ENCODE results near the gene CDK6. TPM values are rescaled to one million over a fixed set of nuclear protein-coding genes. Genes with fewer than 3 reads are reported as not detected.
"Not testable (repeated sequence)": the region's sequence is repeated elsewhere in the genome, so short reads cannot be mapped to it uniquely, and the experiment has no call there.

The CDK6 gene
- total RNA-seq, 4 donors from 2014 or later, result 19.7 to 51.1 (median 33.8) TPM

DNA sequence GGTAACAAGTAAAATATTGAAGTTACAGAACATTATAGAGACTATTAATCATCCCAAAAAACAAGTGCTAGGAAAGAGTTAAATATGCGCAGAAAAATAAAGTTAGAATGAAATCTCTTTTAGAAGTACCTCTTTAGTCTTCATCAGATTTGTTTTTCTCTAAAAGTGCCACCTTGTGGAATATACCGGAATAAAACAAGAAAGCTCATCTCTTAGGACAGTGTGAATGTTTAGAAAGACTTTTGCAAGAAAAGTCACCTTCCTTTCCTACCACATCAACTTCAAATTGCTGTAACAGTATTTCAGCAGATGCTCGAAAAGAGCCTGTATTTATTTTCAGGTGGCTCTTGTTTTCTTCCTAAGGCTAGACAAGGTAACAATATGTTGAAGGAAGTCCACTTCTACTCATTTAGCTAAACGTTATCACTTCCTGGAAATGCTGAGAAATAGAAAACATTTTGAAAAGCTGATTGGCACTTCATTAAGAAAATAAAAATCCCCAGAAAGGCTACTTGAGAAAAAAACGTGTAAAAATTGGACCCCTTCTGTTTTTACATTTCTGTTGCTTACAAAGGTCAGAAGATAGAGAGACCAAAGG is 226.4 kb downstream of the CDK6 start:
- ATAC-seq, result no peak
- TF ChIP-seq POLR2AphosphoS5 (IDR thresholded peaks at IDR 0.05) (no peak), CTCF (IDR thresholded peaks at IDR 0.05) (peak; percentile 26 to 42 (median 36))

DNA sequence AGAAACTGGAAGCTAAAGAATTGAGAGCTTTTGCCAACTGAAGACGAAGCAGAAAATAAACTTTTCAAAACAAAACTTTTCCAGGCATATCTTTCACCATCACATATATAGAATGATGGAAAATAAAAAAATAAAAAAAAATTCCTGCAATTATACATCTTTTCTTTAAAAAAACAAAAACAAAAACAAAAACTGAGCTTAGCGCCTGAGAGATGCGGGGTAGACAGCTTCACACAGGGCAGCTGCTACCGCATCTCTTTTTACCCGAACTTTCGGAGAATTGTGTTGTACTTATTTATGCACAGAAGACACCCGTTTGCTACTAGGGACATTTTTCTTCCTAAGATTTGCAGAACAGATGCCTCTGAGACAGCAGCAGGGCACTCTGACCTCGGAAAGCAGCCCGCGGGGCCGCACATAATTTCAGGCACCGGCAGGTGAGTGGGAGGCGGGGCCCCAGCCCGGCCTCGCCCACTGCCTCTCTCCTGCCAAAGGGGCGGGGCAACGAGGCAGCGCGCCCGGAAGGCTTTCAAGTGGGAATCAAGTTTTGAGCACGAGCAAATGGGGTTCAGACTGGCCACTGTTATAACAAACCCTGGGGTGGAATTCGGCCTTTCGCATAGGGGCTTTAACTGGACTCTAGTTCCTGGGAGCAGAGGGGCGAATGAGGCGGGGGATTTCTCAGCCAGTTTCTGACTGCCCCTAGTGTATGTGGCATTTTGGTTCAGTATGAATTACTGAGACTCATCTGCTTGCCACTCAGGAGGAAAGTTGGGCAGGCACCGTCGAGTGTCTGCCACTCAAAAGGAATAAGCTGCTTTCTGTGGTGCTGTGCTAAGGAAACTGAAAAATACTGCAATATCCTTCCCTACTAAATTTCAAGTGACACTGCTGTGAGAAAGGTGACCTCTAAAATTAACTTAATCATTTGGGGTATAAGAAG is 227.7 kb downstream of the CDK6 start:
- Histone ChIP-seq H3K9me3 (no peaks in the 10 kb centered on the region), H3K4me1 (peaks cover 0 to 23% (median 0%) of the 10 kb centered on the region in 3 donors), H3K27ac (no peak overlapping the region), H3K36me3 (no peaks in the 10 kb centered on the region), H3K27me3 (no peaks in the 10 kb centered on the region), H3K4me3 (no peak overlapping the region)
- TF ChIP-seq CTCF (IDR thresholded peaks at IDR 0.05) (no peak), EP300 (IDR thresholded peaks at IDR 0.05) (no peak), POLR2A (IDR thresholded peaks at IDR 0.05) (no peak), POLR2AphosphoS5 (IDR thresholded peaks at IDR 0.05) (no peak)
- WGBS, 2 donors (ENCODE audit: low coverage in 1 of 2), result 59 to 76% methylated on average over 7 of the region's 27 CpGs
- no peak for ATAC-seq

More for the DNA sequence above, 226.4 kb downstream of the CDK6 start:
- Histone ChIP-seq H3K4me1 (peaks cover 0 to 28% (median 0%) of the 10 kb centered on the region in 3 donors), H3K36me3 (peaks cover 0 to 5% of the 10 kb centered on the region in 2 donors), H3K27ac (no peak overlapping the region), H3K4me3 (no peak overlapping the region), H3K27me3 (no peaks in the 10 kb centered on the region), H3K9me3 (no peaks in the 10 kb centered on the region)
- 31% methylated on average over 5 of the region's 5 CpGs for WGBS, 2 donors (ENCODE audit: low coverage in 1 of 2)

DNA sequence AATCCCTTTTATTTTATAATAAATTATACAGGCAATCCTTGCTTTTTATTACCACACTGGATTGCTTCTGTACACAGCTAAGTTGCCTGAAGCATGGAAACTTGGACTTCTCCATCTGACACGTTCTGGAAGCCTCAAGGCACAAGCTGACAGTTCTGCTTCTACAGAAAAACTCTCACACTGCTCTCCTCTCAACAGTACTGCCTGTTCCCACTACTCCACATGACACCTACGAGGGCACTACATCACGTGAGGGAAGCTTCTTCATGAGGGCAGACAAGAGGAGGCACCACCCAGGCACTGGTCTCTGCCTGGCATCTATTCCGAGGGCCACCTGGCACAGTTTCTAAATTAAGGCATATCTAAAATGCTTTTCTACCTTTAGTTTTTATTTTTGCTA is 229.4 kb downstream of the CDK6 start:
- Histone ChIP-seq H3K36me3 (no peaks in the 10 kb centered on the region), H3K4me3 (no peak overlapping the region), H3K27me3 (no peaks in the 10 kb centered on the region), H3K27ac (no peak overlapping the region), H3K4me1 (peaks cover 0 to 9% (median 0%) of the 10 kb centered on the region in 3 donors), H3K9me3 (no peaks in the 10 kb centered on the region)
- TF ChIP-seq POLR2A (IDR thresholded peaks at IDR 0.05) (no peak), POLR2AphosphoS5 (IDR thresholded peaks at IDR 0.05) (no peak), EP300 (IDR thresholded peaks at IDR 0.05) (no peak), CTCF (IDR thresholded peaks at IDR 0.05) (no peak)
- WGBS, 2 donors (ENCODE audit: low coverage in 1 of 2), result 91% methylated on average over 4 of the region's 4 CpGs; no CpG with 5 or more reads in 1 of the 2 donors
- ATAC-seq, result no peak

GRCh38 chr7:92604517-92604916 is 231.9 kb downstream of the CDK6 start:
- not testable (repeated sequence) for H3K36me3 ChIP-seq, H3K4me3 ChIP-seq, H3K27ac ChIP-seq, ATAC-seq, H3K9me3 ChIP-seq, H3K27me3 ChIP-seq, H3K4me1 ChIP-seq
- WGBS, 2 donors (ENCODE audit: low coverage in 1 of 2), result 67 to 82% methylated on average over 5 to 7 of the region's 7 CpGs

GRCh38 chr7:92603089-92603445 is 233.3 kb downstream of the CDK6 start:
- 50 to 60% methylated on average over 1 of the region's 1 CpG for WGBS, 2 donors (ENCODE audit: low coverage in 1 of 2)
- H3K4me1 ChIP-seq, result no peaks in the 10 kb centered on the region

More at GRCh38 chr7:92603089-92603445, 233.3 kb downstream of the CDK6 start:
- no peak for TF ChIP-seq POLR2AphosphoS5 (IDR thresholded peaks at IDR 0.05)
- no peak for TF ChIP-seq POLR2A (IDR thresholded peaks at IDR 0.05)
- TF ChIP-seq EP300 (IDR thresholded peaks at IDR 0.05), result no peak
- TF ChIP-seq CTCF (IDR thresholded peaks at IDR 0.05), result no peak
- Histone ChIP-seq H3K9me3 (no peaks in the 10 kb centered on the region), H3K36me3 (no peaks in the 10 kb centered on the region), H3K4me3 (no peak overlapping the region), H3K27ac (no peak overlapping the region), H3K27me3 (no peaks in the 10 kb centered on the region)
- ATAC-seq, result no peak

All from gastroesophageal sphincter (tissue), 4 donors.